Measurements from ENCODE around the gene ADGRA1. TPM values are rescaled to one million over a fixed set of nuclear protein-coding genes. Genes with fewer than 3 reads are reported as not detected.

The ADGRA1 gene
- total and polyA plus RNA-seq, 10 of the 15 experiments (the other 5 are each of a cell fraction or from before 2014, with no cell fraction given) = not detected

DNA sequence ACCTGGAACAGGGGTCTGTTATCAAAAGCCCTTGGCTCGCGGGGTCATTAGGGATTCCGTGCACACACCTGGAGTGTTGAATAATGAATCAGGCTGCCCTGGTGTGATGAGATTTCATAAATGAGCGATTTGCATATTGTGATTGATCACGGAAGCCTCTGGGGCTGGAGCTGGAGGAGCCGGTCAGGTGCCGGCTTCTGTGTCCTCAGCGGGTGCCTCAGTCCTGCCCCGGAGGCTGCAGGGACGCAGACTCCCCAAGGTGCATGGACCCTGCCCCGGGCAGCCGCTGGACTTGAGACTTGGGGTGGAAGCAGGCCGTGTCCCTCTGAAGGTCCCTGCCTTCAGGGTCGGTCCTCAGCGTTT, 47.9 kb upstream of the ADGRA1 start:
- ChIA-PET CTCF (no interaction called here), SMC1A (ENCODE audit: uncharacterized antibody, unreplicated experiment) (no interaction called here), POLR2A (no interaction called here), RAD21 (ENCODE audit: unreplicated experiment) (no interaction called here)
- no peaks in the 10 kb centered on the region for H3K36me3 ChIP-seq (ENCODE audit: control insufficient read depth in 2 of 2, insufficient read depth in 2 of 2, low read length in 1 of 2)
- no peak overlapping the region for H3K9ac ChIP-seq (ENCODE audit: control insufficient read depth, insufficient read depth, low read length)
- no peak overlapping the region for H3K27ac ChIP-seq (ENCODE audit: control insufficient read depth, insufficient read depth)
- BruUV-seq (replicated peaks) = no TSS peak
- TF ChIP-seq NRF1 (conservative IDR thresholded peaks at IDR 0.05; ENCODE audit: low read depth, low read length) (no peak), ZNF217 (IDR thresholded peaks at IDR 0.05) (no peak), ZNF384 (IDR thresholded peaks at IDR 0.05; ENCODE audit: borderline replicate concordance, low read depth, low read length) (no peak)
- H3K79me2 ChIP-seq (ENCODE audit: control insufficient read depth, insufficient read depth, low read length) = no peaks in the 10 kb centered on the region
- no peak overlapping the region for H2AFZ ChIP-seq (ENCODE audit: control insufficient read depth, low read depth, low read length)
- H3K4me3 ChIP-seq = no peak overlapping the region
- no peak overlapping the region for H3K4me2 ChIP-seq (ENCODE audit: control insufficient read depth, insufficient read depth)
- FAIRE-seq (no peak), ATAC-seq (no peak), DNase-seq (ENCODE audit: low read depth, low spot score) (no peak)
- intact Hi-C loops (cut with micrococcal nuclease; ENCODE audit: unreplicated experiment) (no loop called here), in situ Hi-C loops (cut with MboI) (no loop called here)
- no peaks in the 10 kb centered on the region for H3K27me3 ChIP-seq (replicated peaks in 1 of 2; ENCODE audit: control insufficient read depth in 2 of 2, insufficient read depth in 2 of 2, low read length in 1 of 2)
- WGBS (ENCODE audit: insufficient coverage, insufficient replicate concordance, low lambda C conversion rate, missing lambda C conversion rate) = 53% methylated on average over 15 of the region's 15 CpGs
- no peaks in the 10 kb centered on the region for H3K4me1 ChIP-seq (ENCODE audit: control insufficient read depth, insufficient read depth, low read length)
- no peaks in the 10 kb centered on the region for H3K9me3 ChIP-seq (replicated peaks; ENCODE audit: control insufficient read depth, insufficient read depth, low read length)
- no peaks in the 10 kb centered on the region for H4K20me1 ChIP-seq (ENCODE audit: control insufficient read depth, insufficient read depth)

DNA sequence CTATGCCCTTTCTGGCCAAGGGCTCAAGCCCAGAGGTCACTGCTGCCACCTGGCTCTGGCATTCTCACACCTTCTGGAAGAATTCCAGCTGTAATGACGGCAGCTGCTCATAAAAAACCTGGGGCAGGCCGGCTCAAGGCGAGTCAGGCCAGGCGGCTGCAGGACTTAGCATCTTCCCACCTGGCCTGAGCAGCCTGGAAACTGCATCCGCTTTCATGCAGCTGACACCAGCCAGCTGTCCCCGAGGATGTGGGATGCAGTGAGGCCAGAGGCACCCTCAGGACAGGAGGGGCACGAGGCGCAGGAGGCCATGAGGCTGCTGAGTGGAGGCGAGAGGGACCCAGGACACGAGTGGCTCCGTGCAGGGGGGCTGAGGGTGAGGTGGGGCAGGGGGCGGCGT, 47.5 kb upstream of the ADGRA1 start:
- 28% methylated on average over 8 of the region's 13 CpGs for WGBS (ENCODE audit: insufficient coverage, insufficient replicate concordance, low lambda C conversion rate, missing lambda C conversion rate)

More for the DNA sequence above, 47.5 kb upstream of the ADGRA1 start:
- H3K4me2 ChIP-seq (ENCODE audit: control insufficient read depth, insufficient read depth) = no peak overlapping the region
- intact Hi-C loops (cut with micrococcal nuclease; ENCODE audit: unreplicated experiment) (no loop called here), in situ Hi-C loops (cut with MboI) (no loop called here)
- BruUV-seq (replicated peaks) = no TSS peak
- DNase-seq (ENCODE audit: low read depth, low spot score) (no peak), ATAC-seq (no peak), FAIRE-seq (no peak)
- ChIA-PET SMC1A (ENCODE audit: uncharacterized antibody, unreplicated experiment) (no interaction called here), RAD21 (ENCODE audit: unreplicated experiment) (no interaction called here), POLR2A (no interaction called here), CTCF (no interaction called here)
- H3K4me3 ChIP-seq = no peak overlapping the region
- no peaks in the 10 kb centered on the region for H3K27me3 ChIP-seq (replicated peaks in 1 of 2; ENCODE audit: control insufficient read depth in 2 of 2, insufficient read depth in 2 of 2, low read length in 1 of 2)
- H2AFZ ChIP-seq (ENCODE audit: control insufficient read depth, low read depth, low read length) = no peak overlapping the region
- H3K9ac ChIP-seq (ENCODE audit: control insufficient read depth, insufficient read depth, low read length) = no peak overlapping the region
- H3K27ac ChIP-seq (ENCODE audit: control insufficient read depth, insufficient read depth) = no peak overlapping the region
- no peaks in the 10 kb centered on the region for H3K4me1 ChIP-seq (ENCODE audit: control insufficient read depth, insufficient read depth, low read length)
- no peaks in the 10 kb centered on the region for H3K79me2 ChIP-seq (ENCODE audit: control insufficient read depth, insufficient read depth, low read length)
- H3K9me3 ChIP-seq (replicated peaks; ENCODE audit: control insufficient read depth, insufficient read depth, low read length) = no peaks in the 10 kb centered on the region
- TF ChIP-seq, protein P1, sequence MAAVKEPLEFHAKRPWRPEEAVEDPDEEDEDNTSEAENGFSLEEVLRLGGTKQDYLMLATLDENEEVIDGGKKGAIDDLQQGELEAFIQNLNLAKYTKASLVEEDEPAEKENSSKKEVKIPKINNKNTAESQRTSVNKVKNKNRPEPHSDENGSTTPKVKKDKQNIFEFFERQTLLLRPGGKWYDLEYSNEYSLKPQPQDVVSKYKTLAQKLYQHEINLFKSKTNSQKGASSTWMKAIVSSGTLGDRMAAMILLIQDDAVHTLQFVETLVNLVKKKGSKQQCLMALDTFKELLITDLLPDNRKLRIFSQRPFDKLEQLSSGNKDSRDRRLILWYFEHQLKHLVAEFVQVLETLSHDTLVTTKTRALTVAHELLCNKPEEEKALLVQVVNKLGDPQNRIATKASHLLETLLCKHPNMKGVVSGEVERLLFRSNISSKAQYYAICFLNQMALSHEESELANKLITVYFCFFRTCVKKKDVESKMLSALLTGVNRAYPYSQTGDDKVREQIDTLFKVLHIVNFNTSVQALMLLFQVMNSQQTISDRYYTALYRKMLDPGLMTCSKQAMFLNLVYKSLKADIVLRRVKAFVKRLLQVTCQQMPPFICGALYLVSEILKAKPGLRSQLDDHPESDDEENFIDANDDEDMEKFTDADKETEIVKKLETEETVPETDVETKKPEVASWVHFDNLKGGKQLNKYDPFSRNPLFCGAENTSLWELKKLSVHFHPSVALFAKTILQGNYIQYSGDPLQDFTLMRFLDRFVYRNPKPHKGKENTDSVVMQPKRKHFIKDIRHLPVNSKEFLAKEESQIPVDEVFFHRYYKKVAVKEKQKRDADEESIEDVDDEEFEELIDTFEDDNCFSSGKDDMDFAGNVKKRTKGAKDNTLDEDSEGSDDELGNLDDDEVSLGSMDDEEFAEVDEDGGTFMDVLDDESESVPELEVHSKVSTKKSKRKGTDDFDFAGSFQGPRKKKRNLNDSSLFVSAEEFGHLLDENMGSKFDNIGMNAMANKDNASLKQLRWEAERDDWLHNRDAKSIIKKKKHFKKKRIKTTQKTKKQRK (IDR thresholded peaks at IDR 0.05; ENCODE audit: low read depth, low read length) = no peak
- TF ChIP-seq CEBPB (IDR thresholded peaks at IDR 0.05; ENCODE audit: borderline replicate concordance in 1 of 2, low read depth in 2 of 2, low read length in 2 of 2) (no peak), STAT1 (conservative IDR thresholded peaks at IDR 0.05) (no peak), ZNF217 (IDR thresholded peaks at IDR 0.05) (no peak), RB1 (IDR thresholded peaks at IDR 0.05; ENCODE audit: borderline replicate concordance) (no peak)
- TF ChIP-seq, protein P2, sequence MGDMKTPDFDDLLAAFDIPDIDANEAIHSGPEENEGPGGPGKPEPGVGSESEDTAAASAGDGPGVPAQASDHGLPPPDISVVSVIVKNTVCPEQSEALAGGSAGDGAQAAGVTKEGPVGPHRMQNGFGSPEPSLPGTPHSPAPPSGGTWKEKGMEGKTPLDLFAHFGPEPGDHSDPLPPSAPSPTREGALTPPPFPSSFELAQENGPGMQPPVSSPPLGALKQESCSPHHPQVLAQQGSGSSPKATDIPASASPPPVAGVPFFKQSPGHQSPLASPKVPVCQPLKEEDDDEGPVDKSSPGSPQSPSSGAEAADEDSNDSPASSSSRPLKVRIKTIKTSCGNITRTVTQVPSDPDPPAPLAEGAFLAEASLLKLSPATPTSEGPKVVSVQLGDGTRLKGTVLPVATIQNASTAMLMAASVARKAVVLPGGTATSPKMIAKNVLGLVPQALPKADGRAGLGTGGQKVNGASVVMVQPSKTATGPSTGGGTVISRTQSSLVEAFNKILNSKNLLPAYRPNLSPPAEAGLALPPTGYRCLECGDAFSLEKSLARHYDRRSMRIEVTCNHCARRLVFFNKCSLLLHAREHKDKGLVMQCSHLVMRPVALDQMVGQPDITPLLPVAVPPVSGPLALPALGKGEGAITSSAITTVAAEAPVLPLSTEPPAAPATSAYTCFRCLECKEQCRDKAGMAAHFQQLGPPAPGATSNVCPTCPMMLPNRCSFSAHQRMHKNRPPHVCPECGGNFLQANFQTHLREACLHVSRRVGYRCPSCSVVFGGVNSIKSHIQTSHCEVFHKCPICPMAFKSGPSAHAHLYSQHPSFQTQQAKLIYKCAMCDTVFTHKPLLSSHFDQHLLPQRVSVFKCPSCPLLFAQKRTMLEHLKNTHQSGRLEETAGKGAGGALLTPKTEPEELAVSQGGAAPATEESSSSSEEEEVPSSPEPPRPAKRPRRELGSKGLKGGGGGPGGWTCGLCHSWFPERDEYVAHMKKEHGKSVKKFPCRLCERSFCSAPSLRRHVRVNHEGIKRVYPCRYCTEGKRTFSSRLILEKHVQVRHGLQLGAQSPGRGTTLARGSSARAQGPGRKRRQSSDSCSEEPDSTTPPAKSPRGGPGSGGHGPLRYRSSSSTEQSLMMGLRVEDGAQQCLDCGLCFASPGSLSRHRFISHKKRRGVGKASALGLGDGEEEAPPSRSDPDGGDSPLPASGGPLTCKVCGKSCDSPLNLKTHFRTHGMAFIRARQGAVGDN (IDR thresholded peaks at IDR 0.05) = no peak
- no peaks in the 10 kb centered on the region for H4K20me1 ChIP-seq (ENCODE audit: control insufficient read depth, insufficient read depth)
- H3K36me3 ChIP-seq (ENCODE audit: control insufficient read depth in 2 of 2, insufficient read depth in 2 of 2, low read length in 1 of 2) = no peaks in the 10 kb centered on the region
